GM23338 (cell line): ENCODE data around the gene CDK14. TPM values are rescaled to one million over a fixed set of nuclear protein-coding genes. Genes with fewer than 3 reads are reported as not detected.

Experiments used
- ATAC-seq: fragments of 200-7000 bp; cut with Tn5 transposase; 3 replicates; pipeline ENCODE4 v1.9.1; 2020
- DNase-seq: peaks from one replicate; pipeline ENCODE4 v3.0.0-alpha.2; 2015; ENCODE audit warnings: low spot score
- H2AFZ ChIP-seq: fragments of 200-600 bp; sonication (generic); 2 replicates; pipeline ENCODE4 v1.8.0; 2016; ENCODE audit warnings: antibody characterized with exemption, mild to moderate bottlenecking, moderate library complexity
- H3F3A ChIP-seq: fragments of 200-600 bp; sonication (generic); replicated peaks from 2 replicates; pipeline ENCODE4 v1.8.0; 2017; ENCODE audit warnings: antibody characterized with exemption, mixed run types, low read depth
- H3K27ac ChIP-seq: fragments of 200-600 bp; sonication (generic); 2 replicates; pipeline ENCODE4 v1.6.1; 2016; ENCODE audit warnings: low read depth
- H3K27me3 ChIP-seq: fragments of 200-600 bp; sonication (generic); 2 replicates; pipeline ENCODE4 v1.8.0; 2016; ENCODE audit warnings: mild to moderate bottlenecking, mixed run types, moderate library complexity; ENCODE audit not compliant: insufficient read depth
- H3K36me3 ChIP-seq: fragments of 200-600 bp; sonication (generic); 2 replicates; pipeline ENCODE4 v1.8.0; 2016; ENCODE audit warnings: mild to moderate bottlenecking; ENCODE audit not compliant: insufficient read depth
- H3K4me1 ChIP-seq: fragments of 200-600 bp; sonication (generic); 2 replicates; pipeline ENCODE4 v1.8.0; 2016; ENCODE audit warnings: mild to moderate bottlenecking, moderate library complexity; ENCODE audit not compliant: insufficient read depth
- H3K4me2 ChIP-seq: fragments of 200-600 bp; sonication (generic); 2 replicates; pipeline ENCODE4 v1.7.1; 2017; ENCODE audit warnings: mixed run types
- H3K4me3 ChIP-seq: fragments of 200-600 bp; sonication (generic); 2 replicates; pipeline ENCODE4 v1.6.1; 2016; ENCODE audit warnings: mixed run types
- H3K79me2 ChIP-seq: fragments of 200-600 bp; sonication (generic); replicated peaks from 2 replicates; pipeline ENCODE4 v1.8.0; 2017; ENCODE audit warnings: mild to moderate bottlenecking; ENCODE audit not compliant: insufficient read depth
- H3K9me2 ChIP-seq: fragments of 200-600 bp; sonication (generic); 2 replicates; pipeline ENCODE4 v1.8.0; 2017; ENCODE audit not compliant: insufficient read depth
- H4K20me1 ChIP-seq: fragments of 200-600 bp; sonication (generic); replicated peaks from 2 replicates; pipeline ENCODE4 v1.8.0; 2017; ENCODE audit warnings: mild to moderate bottlenecking; ENCODE audit not compliant: insufficient read depth
- H3K27ac Mint-ChIP-seq: 2 replicates; pipeline ENCODE4 v1.8.0; 2020; ENCODE audit warnings: inconsistent platforms, mild to moderate bottlenecking, moderate library complexity, mixed read lengths
- H3K27me3 Mint-ChIP-seq: 3 replicates; pipeline ENCODE4 v1.8.0; 2022; ENCODE audit warnings: low read depth, mild to moderate bottlenecking, moderate library complexity, mixed read lengths, inconsistent platforms; ENCODE audit not compliant: insufficient read depth, poor library complexity
- H3K36me3 Mint-ChIP-seq: 3 replicates; pipeline ENCODE4 v1.8.0; 2021; ENCODE audit warnings: low read depth, mild to moderate bottlenecking, inconsistent platforms, moderate library complexity, mixed read lengths
- H3K4me1 Mint-ChIP-seq: 3 replicates; pipeline ENCODE4 v1.8.0; 2020; ENCODE audit warnings: mild to moderate bottlenecking, inconsistent platforms, mixed read lengths
- H3K4me3 Mint-ChIP-seq: 3 replicates; pipeline ENCODE4 v1.8.0; 2021; ENCODE audit warnings: moderate library complexity, mild to moderate bottlenecking, inconsistent platforms, mixed read lengths
- H3K9me3 Mint-ChIP-seq: 3 replicates; pipeline ENCODE4 v1.8.0; 2020; ENCODE audit warnings: moderate library complexity, mild to moderate bottlenecking, inconsistent platforms, mixed read lengths
- EZH2 ChIP-seq: fragments of 200-600 bp; sonication (generic); IDR thresholded peaks from one replicate; pipeline ENCODE4 v1.8.0; 2017; ENCODE audit warnings: antibody characterized with exemption, mild to moderate bottlenecking, low read depth; ENCODE audit not compliant: unreplicated experiment
- NANOG ChIP-seq: IDR thresholded peaks from 2 replicates; pipeline ENCODE4 v1.6.1; 2016; ENCODE audit warnings: antibody characterized with exemption, borderline replicate concordance
- POLR2AphosphoS5 ChIP-seq: IDR thresholded peaks from 2 replicates; pipeline ENCODE4 v1.6.1; 2016; ENCODE audit warnings: antibody characterized with exemption, low read depth
- REST ChIP-seq: IDR thresholded peaks from one replicate; pipeline ENCODE4 v1.6.1; 2018; ENCODE audit warnings: antibody characterized with exemption; ENCODE audit not compliant: unreplicated experiment
- ZNF114 ChIP-seq: fragments of 250-450 bp; sonication (Bioruptor Pico); IDR thresholded peaks from 2 replicates; pipeline ENCODE4 v1.5.0; 2020; ENCODE audit warnings: mild to moderate bottlenecking, moderate library complexity
- ZNF462 ChIP-seq: fragments of 250-450 bp; sonication (Bioruptor Pico); IDR thresholded peaks from 2 replicates; pipeline ENCODE4 v1.5.0; 2020; ENCODE audit warnings: mild to moderate bottlenecking, moderate library complexity
- polyA plus RNA-seq: library from polyadenylated mRNA; unstranded; fragments of >200 nt; fragmentation: Nextera tagmentation; extraction: Ambion mirVana; gene quantifications from 2 replicates; pipeline ENCODE4 v1.2.1, GENCODE V29; 2016
- total RNA-seq: library from RNA; depleted of rRNA; stranded (reverse); fragments of >200 nt; shearing (Covaris generic); gene quantifications from 2 replicates; pipeline ENCODE4 v1.2.3, GENCODE V29; 2014

CDK14 gene
- total and polyA plus RNA-seq, 2 experiments from 2014 or later = 11.2 to 24.0 TPM

- H3K27me3 ChIP-seq = no peaks in the 10 kb centered on the region
- ATAC-seq (no peak), DNase-seq (no peak)
- H3K36me3 ChIP-seq = no peaks in the 10 kb centered on the region
- Mint-ChIP-seq H3K9me3 (no peaks in the 10 kb centered on the region), H3K36me3 (no peaks in the 10 kb centered on the region), H3K27ac (no peak overlapping the region), H3K4me3 (no peak overlapping the region), H3K27me3 (no peaks in the 10 kb centered on the region), H3K4me1 (peaks cover 2% of the 10 kb centered on the region)
- H3K9me2 ChIP-seq = no peaks in the 10 kb centered on the region
- no peak overlapping the region for H3K27ac ChIP-seq
- no peaks in the 10 kb centered on the region for H3K4me1 ChIP-seq
- no peak overlapping the region for H2AFZ ChIP-seq
- TF ChIP-seq EZH2 = no peak
- no peak for TF ChIP-seq REST
- TF ChIP-seq NANOG = no peak
- TF ChIP-seq POLR2AphosphoS5 = no peak
- no peak for TF ChIP-seq ZNF462 (CRISPR knock-in tag)
- TF ChIP-seq ZNF114 (CRISPR knock-in tag) = no peak
- no peaks in the 10 kb centered on the region for H4K20me1 ChIP-seq
- no peaks in the 10 kb centered on the region for H3K79me2 ChIP-seq
- no peak overlapping the region for H3K4me3 ChIP-seq
- no peaks in the 10 kb centered on the region for H3F3A ChIP-seq
- no peak overlapping the region for H3K4me2 ChIP-seq
These were observed 268.0 kb downstream of the CDK14 start for GRCh38 chr7:90864088-90864487.
